ENCODE results near the gene DSCAML1.

DSCAML1 gene

DNA sequence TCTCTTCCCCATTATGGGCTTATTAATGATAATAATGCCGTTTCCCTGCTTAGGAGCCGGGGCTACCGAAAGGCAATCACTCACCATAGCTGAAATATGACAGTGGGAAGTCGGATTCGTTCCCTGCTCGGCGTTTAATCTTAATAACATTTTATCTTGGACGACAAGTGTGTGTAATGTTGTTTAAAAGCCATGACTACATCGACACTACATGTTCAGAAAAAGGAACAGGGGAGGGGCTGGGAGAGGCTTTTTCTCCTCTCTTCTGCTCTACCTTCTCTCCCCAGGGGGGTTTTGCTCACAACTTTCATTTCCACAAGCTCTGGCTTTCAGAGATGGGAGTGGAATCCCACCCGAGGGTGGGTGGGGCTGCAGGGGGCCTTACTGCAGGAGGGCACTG, 105.5 kb downstream of the DSCAML1 start:
- no peak for DNase-seq (ENCODE audit: low spot score)

DNA sequence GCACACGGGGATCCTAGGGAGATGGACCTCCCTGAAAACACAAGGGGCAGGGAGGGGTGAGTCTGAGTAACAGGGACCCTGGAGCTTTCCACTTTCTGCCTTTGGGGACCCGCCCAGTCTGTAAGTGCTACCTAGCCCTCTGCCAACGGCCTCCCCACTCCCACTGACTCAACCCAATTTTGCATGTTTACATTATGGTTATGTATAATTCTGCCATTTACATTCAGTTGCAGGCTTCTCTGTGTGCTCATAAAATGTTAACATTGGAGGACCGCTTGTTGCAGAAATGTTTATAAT, 105.8 kb downstream of the DSCAML1 start:
- no peak for DNase-seq (ENCODE audit: low spot score)

DNA sequence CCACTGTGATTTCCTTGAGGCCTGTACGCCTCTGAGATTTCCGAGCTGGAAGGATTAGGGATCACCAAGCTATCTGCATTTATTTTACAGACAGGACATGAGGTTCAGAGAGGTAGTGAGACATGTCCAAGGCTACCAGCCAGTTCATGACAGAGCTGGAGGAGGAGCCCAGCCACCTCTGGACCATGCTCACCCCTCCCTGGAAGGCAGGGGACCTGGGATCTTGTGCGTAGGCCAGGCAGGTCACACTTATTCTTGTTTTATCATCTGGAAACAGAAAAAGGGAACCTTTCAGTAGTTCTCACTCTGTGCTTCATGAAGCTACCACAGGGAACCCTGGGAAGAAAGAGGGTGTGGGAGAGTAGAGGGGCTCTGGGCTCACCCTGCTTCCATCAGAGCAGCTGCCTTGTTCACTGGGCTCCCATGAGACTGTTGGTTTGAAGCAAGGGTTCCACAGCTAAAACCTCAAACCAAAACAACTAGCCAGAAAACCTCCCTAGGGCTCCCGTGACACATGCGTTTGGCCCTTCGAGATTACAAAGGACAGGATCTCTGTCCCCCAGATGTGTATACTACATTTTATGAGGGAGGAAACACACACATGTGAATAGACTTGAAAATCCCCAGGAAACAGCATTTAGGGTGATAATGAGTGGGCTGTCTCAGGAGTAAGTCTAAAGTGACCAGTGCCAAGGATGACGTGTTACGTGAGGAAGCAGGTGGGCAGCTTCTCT, 106.4 kb downstream of the DSCAML1 start:
- no peak for DNase-seq (ENCODE audit: low spot score)

DNA sequence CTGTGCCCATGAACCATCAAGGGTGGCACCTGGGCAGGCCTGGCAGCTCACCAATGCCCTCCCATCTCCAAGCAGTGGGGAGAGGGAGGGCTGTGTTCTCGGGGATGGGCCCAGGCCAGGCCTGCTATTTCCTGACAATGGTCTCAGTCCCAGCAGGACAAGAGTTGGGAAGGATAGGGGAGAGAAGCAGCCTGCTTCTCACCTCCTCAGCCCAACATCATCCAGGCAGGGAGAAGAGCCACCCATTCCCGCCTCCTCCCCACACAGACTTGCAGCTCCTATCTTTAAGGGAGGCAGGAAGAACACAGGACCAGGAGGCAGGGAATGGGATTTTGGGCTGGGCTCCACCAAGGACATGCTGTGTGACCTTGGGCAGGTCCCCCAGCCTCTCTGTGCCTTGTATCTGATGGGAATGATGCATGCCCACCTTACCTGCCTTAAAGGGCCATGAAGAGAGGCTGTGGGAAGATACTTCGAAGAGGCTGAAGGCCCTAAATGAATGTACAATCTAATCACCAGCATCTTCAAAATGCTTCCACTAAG, 108.7 kb downstream of the DSCAML1 start:
- no peak for DNase-seq (ENCODE audit: low spot score)

DNA sequence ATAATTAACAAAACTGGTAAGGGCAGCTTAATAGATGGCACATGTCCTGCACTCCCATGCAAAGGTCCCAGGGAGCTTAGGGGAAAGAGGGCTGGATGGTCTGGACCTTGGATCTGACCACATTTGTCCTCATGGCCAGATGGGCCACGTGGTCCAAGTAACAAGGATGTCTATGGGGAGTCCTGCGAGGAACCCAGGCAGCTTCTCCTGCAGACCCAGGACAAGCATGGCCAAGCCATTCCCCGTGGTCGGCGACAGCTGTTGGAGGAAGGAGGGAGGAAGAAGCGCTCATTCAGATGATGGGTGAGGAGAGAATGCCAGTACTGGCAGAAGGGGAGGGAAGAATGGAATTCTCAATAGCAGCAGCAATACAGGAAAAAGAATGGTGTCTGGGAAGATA, 109.2 kb downstream of the DSCAML1 start:
- no peak for DNase-seq (ENCODE audit: low spot score)

DNA sequence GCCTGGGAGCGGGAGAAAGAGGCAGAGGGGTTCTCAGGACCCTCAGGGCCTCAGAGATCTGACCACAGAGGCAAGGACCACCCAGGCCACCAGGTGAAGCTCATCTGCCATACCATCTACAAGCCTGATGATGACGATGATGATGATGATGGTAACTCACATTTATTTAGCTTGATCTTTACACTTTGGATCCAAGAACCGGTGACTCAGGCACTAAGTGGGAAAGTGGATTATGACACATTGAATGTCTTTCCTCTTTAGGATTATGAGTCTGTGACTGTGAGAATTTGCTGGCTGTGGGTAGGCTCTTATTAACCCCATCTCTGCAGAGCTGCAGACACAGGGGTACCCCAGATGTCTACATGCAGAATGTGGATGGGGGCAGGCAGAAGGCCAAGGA, 110.3 kb downstream of the DSCAML1 start:
- DNase-seq (ENCODE audit: low spot score), result no peak

DNA sequence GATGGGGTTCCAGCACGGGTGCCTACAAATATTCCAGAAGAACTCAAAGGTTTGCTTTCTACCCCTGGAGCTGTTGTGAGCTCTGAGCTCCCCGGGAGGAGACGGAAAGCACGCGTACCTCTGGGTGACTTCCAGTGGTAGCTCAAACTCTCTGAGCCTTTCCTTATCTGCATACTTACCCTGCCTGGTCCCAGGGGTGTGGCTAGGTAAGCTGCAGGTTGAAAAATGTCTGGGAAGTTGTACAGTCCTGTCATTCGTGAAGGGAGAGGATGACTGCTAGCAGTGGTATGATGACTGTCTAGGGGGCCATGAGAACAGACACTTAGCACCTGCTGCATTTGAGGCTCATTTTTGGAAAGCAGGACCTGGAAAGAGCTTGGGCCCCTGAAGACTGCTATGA, 111.5 kb downstream of the DSCAML1 start:
- DNase-seq (ENCODE audit: low spot score), result no peak

DNA sequence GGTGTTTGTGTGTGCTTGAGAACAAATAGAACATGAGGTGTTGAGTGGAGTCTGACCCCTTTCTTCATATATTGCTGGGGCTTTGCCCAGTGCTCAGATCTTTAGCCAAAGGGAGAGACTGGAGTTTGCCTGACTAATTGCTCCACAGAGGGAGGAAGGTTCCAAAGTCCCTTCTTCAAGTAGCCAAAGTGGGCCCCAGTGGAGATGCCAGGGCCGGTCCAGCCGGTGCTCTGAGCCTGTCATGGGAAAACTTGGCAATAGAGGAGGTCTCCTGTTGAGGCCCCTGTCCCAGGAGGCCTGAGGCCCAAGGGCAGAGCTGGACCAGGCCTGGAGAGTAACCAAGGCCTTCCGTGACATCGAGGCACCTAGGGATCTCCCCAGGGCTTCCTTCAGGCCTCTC, 112.3 kb downstream of the DSCAML1 start:
- DNase-seq (ENCODE audit: low spot score), result no peak

DNA sequence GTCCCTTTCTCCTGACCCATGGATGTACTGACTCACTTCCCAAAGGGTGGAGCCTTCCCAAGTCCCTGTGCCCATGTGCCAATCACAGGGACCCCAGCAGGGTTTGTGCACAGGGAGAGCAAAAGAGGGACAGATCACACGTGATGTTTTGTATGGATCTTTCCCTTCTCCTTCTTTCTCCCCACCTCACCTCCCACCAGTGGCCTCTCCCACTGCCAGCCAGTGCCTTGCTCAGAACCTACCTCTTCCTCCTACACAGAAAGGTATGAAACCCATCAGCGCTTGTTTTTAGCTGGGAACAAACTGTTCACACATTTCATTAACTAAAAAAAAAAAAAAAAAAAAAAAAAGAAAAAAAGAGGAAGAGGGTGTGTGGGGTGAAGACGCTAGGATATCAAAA, 112.9 kb downstream of the DSCAML1 start:
- DNase-seq (ENCODE audit: low spot score), result no peak

DNA sequence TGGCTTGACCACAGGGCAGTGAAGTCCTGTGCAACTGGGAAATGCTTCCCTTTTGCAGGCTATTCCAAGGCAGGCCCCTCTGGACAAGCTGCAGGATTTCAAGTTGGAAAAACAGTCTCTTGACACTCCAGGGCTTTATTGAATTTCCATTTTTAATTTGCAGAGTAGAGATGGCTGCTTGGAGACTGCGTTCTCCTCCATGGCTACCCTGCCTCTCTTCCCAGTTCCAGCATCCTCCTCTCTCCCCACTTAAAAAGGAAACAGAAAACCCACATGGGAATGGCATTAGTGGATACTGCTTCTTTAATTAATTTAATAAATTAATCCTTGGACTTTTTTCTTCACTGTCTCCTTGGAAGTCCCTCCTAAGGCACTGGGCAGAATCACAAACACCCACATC, 115.6 kb downstream of the DSCAML1 start:
- no peak for DNase-seq (ENCODE audit: low spot score)

DNA sequence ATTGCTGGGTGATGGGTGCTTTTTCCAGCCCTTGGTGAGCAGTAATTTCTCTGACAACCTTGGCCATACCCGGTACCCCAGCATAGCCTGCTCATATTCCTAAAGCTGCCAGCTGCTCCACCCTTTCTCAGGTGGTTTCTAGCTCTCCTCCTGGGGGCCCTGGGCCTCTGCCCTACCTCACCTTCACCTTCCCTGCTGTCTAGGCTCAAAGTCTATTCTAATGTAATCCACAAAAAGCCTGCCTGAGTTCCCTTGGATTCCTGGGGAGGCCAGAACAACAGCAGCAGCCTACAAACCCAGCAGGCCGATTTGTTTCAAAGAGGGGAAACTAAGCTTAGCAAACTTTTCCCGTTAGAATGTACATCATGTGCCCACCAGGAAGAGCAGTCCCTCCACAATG, 117.6 kb downstream of the DSCAML1 start:
- DNase-seq (ENCODE audit: low spot score), result no peak

DNA sequence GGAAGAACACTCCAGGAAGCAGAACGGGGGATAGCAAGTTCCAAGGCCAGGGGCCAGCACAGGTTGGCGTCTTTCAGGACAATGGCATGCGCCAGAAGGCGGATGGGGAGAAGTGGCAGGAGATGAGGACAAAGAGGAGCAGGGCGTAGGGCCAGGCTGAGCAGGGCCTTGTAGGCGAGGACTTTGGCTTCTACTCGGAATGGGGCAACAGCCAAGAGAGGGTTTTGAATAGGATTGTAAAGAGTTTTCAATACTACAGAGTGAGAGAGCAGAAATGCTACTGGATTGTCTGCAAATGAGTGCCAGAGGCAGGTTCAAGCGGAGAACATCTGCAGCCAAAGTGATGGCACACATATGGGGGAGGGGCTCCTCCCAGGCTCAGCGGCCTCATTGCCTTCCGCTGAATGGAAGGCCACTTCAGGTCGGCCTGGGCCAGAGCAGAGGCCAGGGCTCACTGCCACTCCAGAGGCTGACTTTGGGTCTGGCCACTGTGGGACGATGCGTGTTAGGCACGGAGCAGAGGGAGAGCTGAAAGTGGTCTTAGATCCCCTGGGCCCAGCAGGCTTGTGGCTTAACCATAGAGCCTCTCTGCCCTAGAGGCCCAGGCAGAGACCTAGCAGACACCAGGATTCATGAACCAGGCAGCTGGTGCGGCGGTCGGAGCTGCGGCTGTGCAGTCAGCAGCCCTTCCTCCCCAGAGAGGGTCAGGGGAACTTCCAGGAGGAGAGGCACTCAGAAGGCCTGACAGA, 118.2 kb downstream of the DSCAML1 start:
- DNase-seq (ENCODE audit: low spot score), result no peak

DNA sequence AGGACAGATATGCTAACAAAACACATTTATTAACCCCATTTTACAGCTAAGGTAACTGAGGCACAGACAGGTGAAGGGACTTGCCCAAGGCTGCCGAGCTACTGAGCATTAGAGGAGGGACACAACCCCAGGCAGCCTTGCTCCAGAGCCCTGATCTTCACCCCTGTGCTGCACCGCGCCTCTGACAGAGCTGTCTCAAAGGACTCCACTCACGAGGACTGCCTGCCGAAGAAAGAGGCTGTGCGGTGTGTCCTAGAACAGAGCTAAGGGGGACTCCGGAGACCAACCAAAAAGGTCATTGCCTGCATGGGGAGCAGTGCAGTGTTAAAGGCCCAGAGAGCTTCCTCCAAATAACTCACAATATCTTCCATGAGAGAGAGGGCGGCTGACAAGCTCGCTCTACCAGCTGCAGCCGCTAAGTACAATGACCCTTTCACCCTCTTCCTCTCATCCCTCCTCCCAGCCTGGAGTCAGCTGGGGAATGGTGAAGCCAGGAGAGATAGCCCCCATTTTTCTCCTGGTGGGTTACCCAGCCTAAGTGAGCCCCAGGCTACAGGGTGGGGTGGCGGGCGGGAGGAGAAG, 119.2 kb downstream of the DSCAML1 start:
- DNase-seq (ENCODE audit: low spot score), result no peak

DNA sequence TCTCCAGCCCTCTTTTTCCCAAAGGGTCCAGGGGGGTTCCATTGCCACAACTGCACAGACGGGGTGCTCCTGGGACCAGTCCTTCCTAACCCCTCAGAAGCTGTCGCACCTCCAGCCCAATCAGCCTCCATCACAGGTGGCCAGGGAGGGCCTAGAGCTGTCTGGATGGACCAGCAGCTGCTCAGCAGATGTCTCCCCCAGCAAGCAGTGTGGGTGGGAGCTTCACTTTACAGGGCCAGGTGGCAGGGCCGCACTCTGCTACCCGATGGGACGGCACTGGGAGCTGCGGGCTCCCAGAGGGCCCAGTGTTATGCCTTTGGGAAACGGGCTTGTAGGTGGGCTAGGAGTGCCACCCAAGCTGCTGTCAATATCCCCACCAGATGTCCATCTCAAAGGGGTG, 120.5 kb downstream of the DSCAML1 start:
- no peak for DNase-seq (ENCODE audit: low spot score)

DNA sequence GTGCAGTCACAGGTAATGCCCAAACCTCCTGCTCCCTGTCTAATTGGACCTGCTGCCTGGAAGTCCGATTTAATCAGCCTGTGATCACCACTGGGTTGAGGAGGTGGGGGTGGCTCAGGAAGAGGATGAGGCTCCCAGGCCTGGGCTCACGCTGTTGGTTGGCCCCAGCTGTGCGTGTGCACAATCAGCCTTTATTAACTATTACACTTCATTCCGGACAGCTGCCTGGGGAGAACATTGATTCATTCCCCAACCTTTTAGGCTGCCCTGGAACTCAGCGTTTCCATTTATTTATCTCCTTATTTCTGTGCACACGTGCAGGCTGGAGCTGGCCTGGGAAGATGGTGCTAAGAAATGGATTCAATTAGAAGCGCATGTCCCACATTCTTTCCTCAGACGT, 123.4 kb downstream of the DSCAML1 start:
- no peak for DNase-seq (ENCODE audit: low spot score)

DNA sequence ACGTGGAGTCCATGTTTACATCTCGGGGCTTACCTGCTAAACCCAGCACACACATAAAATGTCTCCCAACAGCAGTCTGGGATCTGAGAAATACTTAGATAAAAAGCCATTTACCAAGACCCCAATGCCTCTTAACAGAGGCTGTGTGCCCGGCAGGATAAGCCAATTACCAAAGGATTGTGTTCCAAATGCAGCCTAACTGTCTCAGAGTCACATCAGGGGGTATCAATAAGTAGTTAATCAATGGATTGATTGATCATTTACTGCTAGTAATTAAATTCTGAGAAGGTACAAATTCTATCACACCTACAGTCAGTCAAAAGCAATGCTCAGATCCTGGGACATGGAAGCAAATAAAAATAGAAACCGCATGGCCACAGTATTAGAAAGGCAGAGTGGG, 125.6 kb downstream of the DSCAML1 start:
- DNase-seq (ENCODE audit: low spot score), result no peak

DNA sequence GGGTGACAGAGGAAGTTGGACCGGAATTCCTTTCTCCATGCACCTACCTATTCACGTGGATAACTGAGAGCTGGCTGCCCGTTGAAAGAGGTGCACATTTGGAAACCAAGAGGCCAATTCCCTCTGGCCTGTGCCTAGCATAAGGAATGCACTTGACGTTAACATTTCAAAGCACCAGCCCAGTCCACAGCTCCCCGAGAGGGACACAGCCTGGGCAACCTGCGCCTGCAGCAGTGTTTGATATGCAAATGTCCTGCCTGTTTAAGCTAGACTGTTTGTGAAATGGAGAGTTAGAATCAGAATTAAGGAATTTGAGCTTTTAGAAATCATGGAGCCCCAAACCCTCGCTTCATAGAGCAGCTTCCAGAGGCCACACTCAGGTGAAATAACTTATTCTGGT, 126.1 kb downstream of the DSCAML1 start:
- DNase-seq (ENCODE audit: low spot score), result no peak

DNA sequence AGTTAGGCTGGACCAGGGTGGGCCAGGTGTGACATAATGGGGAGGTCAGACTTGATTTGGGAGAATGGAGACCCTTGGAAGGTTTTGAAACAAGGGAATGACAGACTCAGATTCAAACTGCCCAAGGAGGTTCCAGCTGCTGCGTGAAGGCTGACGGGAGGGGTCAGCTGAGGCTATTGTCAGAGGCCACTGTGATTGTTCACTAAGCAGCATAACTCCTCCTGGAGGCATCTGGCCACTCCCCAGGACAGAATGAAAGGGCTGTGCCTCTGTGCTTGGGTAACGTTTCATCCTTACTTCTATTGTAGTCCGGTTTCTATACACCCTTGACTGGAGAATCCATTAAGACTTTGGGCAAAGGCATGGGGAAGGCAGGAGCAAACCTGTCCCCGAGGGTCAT, 126.6 kb downstream of the DSCAML1 start:
- DNase-seq (ENCODE audit: low spot score), result no peak

DNA sequence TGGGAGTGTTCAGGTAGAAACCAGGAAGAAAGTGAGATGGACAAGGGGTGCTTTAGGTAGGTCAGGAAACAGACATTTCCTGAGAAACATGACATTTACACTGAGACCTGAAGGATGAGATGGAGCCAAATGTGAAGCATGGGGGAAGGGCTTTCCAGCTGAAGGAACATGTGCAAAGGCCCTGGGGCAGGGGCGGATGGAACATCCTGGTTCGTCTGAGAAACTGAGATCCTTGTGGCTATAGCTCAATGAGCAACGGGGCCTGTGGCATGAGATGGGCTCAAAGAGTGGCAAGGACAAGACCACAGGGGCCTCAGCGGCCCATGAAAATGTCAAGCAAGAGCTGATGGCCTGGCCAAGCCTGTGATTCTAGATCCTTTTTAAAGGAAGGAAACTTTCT, 127.4 kb downstream of the DSCAML1 start:
- DNase-seq (ENCODE audit: low spot score), result no peak

DNA sequence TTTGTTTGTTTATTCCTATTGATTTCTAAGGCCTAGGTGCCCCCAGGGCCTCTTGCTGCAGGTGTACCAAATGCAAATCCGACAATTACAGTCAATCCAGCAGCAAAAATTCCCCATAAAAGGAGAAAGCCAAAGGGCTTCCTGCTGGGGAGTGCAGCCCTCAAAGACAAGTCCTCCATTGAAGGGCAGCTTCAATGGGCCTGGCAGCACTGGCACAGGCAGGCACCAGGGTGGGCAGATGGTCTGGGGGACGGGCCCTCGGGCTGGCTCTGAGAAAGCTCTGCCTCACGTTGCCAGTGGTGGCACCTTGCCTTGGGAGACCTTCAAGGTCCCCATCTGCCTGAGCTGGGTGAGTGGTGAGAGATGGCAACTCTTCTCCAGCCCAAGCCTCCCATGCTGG, 128.0 kb downstream of the DSCAML1 start:
- DNase-seq (ENCODE audit: low spot score), result no peak

DNA sequence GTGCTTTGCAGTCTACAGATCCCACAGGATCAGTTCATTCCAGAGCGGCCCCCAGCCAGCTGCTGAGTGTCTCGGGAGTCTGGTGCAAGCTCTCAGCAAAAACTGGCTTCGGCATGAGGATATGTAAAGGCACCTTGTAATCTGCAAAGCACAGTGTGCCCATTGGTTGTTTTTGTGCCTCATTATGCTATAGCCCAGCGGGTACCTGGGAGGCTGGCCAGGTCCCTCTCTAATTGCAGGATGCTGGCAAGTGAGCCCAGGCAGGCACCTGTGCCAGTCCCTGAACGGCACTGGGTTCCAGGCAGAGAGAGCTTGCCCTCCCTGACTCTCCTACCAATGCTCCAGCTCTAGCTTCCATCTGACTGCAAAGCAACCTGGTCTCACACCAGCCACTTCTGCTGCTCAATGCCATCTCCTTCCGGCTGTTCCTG, 128.7 kb downstream of the DSCAML1 start:
- DNase-seq (ENCODE audit: low spot score), result no peak

DNA sequence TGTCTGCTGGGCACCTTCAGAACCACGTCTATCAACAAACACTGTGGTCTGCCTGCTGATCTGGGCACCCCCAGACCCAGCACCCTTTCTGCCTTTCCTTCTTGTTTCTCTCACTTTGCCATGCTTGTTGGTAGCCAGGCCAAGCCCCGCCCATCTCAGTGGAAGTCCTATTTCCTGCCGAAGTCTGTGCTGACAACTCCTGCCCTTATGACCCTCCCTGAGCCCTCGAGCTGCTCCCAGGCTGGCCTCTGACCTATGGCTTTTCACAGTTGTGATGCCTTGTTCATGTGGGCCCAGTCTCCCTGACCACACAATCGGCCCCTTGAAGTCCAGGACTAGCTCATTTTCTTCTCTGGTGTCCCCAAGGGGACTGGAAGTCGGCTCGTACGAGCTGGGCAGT, 132.1 kb downstream of the DSCAML1 start:
- no peak for DNase-seq (ENCODE audit: low spot score)

DNA sequence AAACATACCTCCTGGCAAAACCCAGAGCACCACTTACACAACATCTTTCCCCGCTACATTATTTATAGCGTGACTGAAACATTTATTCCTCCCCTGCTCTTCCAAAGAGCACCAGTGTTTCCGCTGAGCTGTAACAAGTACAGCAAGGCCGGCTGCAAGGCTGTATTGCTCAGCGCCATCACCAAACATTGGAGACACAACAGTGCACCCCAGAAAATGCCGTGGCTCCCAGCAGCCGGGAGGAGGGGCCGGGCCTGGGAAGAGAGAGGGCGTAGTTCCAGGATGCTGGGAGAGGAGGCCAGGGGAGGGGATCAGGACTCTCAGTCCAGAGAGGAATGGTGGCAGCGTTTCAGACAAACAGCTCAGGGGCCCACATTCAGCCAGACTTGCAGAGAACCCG, 133.2 kb downstream of the DSCAML1 start:
- DNase-seq (ENCODE audit: low spot score), result no peak

Data from HuH-7 (cell line).